Stimulated activated CD8-positive, alpha-beta memory T cell treated with anti-CD3 and anti-CD28 coated beads, Interleukin-12 subunit alpha, Interleukin-12 subunit beta, amount 100 ng/mL, for 24 hours (primary cell): ENCODE measurements around the gene AKR1A1.

ENCODE experiments used
- DNase-seq: peaks from one replicate; pipeline ENCODE4 v3.0.0-alpha.2; 2020; ENCODE audit errors: extremely low read depth

The AKR1A1 gene

DNA sequence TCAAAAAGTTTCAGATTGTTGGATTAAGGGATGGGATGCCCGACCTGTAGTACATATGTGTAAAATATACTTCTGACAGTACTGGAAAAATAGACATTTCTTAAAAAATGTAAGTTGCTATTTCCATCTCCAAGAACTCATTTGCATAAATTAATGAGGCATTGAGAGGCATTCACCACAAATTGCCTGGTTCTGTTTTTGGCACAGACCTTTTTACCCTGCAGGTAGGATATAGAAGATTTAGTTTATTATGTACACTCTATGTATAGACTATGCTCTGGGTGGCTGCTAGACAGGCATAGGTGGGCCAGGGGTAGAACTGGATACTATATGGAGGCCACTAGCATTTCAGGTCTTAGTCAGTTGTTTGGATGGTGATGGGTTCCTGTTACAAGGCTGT, 65.3 kb downstream of the AKR1A1 start:
- DNase-seq: no peak

GRCh38 chr1:45617618-45618017, 67.0 kb downstream of the AKR1A1 start:
- DNase-seq: no peak

DNA sequence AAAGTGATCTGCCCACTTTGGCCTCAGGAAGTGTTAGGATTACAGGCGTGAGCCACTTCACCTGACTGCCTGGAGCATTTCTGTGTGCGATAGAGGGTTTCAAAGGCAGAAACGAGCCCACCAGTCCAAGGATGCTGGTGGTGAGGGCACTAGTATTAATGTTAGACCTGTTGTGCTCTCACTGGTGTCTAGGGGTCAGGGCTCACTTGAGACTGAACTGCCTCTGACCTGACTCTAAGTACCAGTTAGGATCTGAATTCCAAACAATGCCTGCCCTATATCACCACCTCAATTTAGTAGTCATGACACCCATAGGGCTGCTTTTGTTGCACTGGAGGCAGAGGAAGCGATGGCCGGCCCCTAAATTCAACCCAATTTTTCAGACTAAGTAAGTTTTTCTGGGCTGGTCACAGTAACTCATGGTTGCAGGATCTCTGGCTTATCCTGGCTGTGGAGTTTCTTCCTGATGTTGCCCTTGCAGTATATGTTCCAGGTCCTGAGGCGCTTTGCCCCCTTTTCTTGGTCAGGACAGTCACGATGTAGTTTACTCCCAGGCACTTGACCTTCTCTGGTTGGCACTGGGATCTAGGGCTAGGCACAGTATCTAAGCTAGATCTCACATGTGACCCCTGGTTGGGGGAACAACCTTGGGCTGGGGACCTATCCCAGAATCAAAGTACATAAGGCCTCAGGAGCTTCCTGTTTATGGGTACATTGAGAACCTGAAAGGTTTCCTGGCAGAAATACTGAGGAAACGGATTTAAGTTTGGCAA, 68.7 kb downstream of the AKR1A1 start:
- no peak for DNase-seq
